GF-D8 (cell line): ENCODE results near the gene FUT7.

ENCODE experiments used
- DNase-seq: peaks from one replicate; lab custom pipeline; 2025; lab: John Stamatoyannopoulos, UW

FUT7 gene

GRCh38 chr9:137049544-137050449 lies 17.9 kb upstream of the FUT7 start:
- DNase-seq: no peak

GRCh38 chr9:137048655-137049543 lies 17.0 kb upstream of the FUT7 start:
- no peak for DNase-seq

GRCh38 chr9:137046088-137046787 lies 14.3 kb upstream of the FUT7 start, which contains the start of gene NPDC1:
Gene NPDC1 (minus strand): TSS chr9:137046177. CDS start chr9:137045989, 188 bp downstream.
- peak; percentile 28 for DNase-seq

GRCh38 chr9:137045294-137046087 lies 13.6 kb upstream of the FUT7 start:
- no peak for DNase-seq

- DNase-seq: no peak
Measured at GRCh38 chr9:137044502-137045177, 12.8 kb upstream of the FUT7 start.

GRCh38 chr9:137044037-137044436 lies 12.1 kb upstream of the FUT7 start:
- DNase-seq: no peak

- no peak for DNase-seq
Measured at GRCh38 chr9:137042751-137043727, 11.2 kb upstream of the FUT7 start.

- no peak for DNase-seq
Measured at GRCh38 chr9:137041124-137041523, 9.2 kb upstream of the FUT7 start.

GRCh38 chr9:137040568-137040967 lies 8.7 kb upstream of the FUT7 start:
- DNase-seq: no peak

- DNase-seq: no peak
Measured at GRCh38 chr9:137039611-137040366, 7.9 kb upstream of the FUT7 start.

- no peak for DNase-seq
Measured at GRCh38 chr9:137038916-137039315, 7.0 kb upstream of the FUT7 start.

- no peak for DNase-seq
Measured at GRCh38 chr9:137037483-137037882, 5.6 kb upstream of the FUT7 start.

- DNase-seq: no peak
Measured at GRCh38 chr9:137037035-137037434, 5.1 kb upstream of the FUT7 start.

- DNase-seq: no peak
Measured at GRCh38 chr9:137035937-137036336, 4.0 kb upstream of the FUT7 start.

GRCh38 chr9:137035507-137035834 lies 3.6 kb upstream of the FUT7 start:
- DNase-seq: no peak

- peak; percentile 55 for DNase-seq
Measured at GRCh38 chr9:137034709-137035506, 3.0 kb upstream of the FUT7 start.

- DNase-seq: peak; percentile 83
Measured at GRCh38 chr9:137034039-137034708, 2.3 kb upstream of the FUT7 start.
